Ovary (tissue), 3 donors: Measurements from ENCODE around the gene TSSK2.

Experiments
- CTCF ChIP-seq, 3 donors: fragments of 450-650 bp in 2 of 3; fragments of 200-600 bp in 1 of 3; IDR thresholded peaks; one replicate each; pipeline versions ENCODE4 v1.5.1 to v1.8.0; 2016 to 2022; ENCODE audit warnings: antibody characterized with exemption in 3 of 3, mild to moderate bottlenecking in 1 of 3
- EP300 ChIP-seq: sonication (generic); formaldehyde crosslinking; IDR thresholded peaks from one replicate; pipeline ENCODE4 v1.6.1; 2017; ENCODE audit warnings: antibody characterized with exemption
- POLR2A ChIP-seq: fragments of 450-650 bp; IDR thresholded peaks from one replicate; pipeline ENCODE4 v1.6.1; 2017; ENCODE audit warnings: antibody characterized with exemption, mild to moderate bottlenecking, moderate library complexity
- donor health status: DM: no; HTN: no; CAD: no.

- TF ChIP-seq CTCF (IDR thresholded peaks at IDR 0.05) (no peak), POLR2A (no peak), EP300 (no peak)
Measured at GRCh38 chr22:19174106-19175025, 43.3 kb downstream of the TSSK2 start.
